HL-60 (cell line): ENCODE measurements around the gene FANCM.

Experiments
- DNase-seq, 2 experiments: peaks; one replicate each; pipeline ENCODE4 v3.0.0-alpha.2; 2010 to 2020; ENCODE audit warnings: low read depth in 1 of 2, low spot score in 1 of 2
- H3K27ac ChIP-seq: fragments of 250-450 bp; sonication (Bioruptor Pico); replicated peaks from 2 replicates; pipeline ENCODE4 v1.5.1; 2020; ENCODE audit warnings: mild to moderate bottlenecking, moderate library complexity
- H3K27me3 ChIP-seq: fragments of 250-450 bp; sonication (Bioruptor Pico); 2 replicates; pipeline ENCODE4 v1.5.1; 2021; ENCODE audit warnings: mild to moderate bottlenecking, moderate library complexity; ENCODE audit not compliant: insufficient read depth, poor library complexity, severe bottlenecking
- H3K4me3 ChIP-seq: replicated peaks from 2 replicates; pipeline ENCODE4 v1.5.1; 2011; ENCODE audit warnings: mild to moderate bottlenecking, control low read depth, low read length; ENCODE audit not compliant: insufficient read depth
- GABPA ChIP-seq: IDR thresholded peaks from 2 replicates; pipeline ENCODE4 v1.6.1; 2012; ENCODE audit warnings: low read depth
- POLR2AphosphoS5 ChIP-seq: IDR thresholded peaks from 2 replicates; pipeline ENCODE4 v1.6.1; 2012; ENCODE audit warnings: low read depth
- SPI1 ChIP-seq: IDR thresholded peaks from 2 replicates; pipeline ENCODE4 v1.6.1; 2012; ENCODE audit warnings: low read depth, mild to moderate bottlenecking, borderline replicate concordance
- TF ChIP-seq, protein P1 (sequence below): IDR thresholded peaks from one replicate; pipeline ENCODE4 v1.5.1; 2011; ENCODE audit warnings: low read length, control low read depth, inconsistent platforms; ENCODE audit not compliant: insufficient read depth
- TF ChIP-seq, protein P2 (sequence below): IDR thresholded peaks from 2 replicates; pipeline ENCODE4 v1.6.1; 2012; ENCODE audit warnings: low read depth; ENCODE audit not compliant: insufficient replicate concordance

Gene FANCM

DNA sequence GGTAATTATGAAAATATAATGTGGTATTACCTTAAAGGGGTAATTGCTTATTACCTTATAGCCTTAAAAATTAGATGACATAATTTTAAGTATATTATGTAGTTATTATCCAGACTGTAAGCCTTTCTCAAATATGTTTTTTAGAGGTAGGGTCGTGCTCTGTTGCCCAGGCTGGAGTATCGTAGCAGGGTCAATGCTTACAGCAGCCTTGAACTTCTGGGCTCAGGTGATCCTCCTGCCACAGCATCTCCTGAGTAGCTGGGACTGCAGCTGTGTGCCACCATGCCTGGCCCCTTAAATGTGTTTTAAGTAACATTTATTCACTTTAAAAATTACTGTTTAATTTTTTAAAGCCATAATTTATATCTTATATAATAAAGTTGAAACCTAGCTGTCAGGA lies 41.5 kb upstream of the FANCM start:
- TF ChIP-seq SPI1 (no peak), POLR2AphosphoS5 (no peak), GABPA (no peak)
- TF ChIP-seq, protein P1, sequence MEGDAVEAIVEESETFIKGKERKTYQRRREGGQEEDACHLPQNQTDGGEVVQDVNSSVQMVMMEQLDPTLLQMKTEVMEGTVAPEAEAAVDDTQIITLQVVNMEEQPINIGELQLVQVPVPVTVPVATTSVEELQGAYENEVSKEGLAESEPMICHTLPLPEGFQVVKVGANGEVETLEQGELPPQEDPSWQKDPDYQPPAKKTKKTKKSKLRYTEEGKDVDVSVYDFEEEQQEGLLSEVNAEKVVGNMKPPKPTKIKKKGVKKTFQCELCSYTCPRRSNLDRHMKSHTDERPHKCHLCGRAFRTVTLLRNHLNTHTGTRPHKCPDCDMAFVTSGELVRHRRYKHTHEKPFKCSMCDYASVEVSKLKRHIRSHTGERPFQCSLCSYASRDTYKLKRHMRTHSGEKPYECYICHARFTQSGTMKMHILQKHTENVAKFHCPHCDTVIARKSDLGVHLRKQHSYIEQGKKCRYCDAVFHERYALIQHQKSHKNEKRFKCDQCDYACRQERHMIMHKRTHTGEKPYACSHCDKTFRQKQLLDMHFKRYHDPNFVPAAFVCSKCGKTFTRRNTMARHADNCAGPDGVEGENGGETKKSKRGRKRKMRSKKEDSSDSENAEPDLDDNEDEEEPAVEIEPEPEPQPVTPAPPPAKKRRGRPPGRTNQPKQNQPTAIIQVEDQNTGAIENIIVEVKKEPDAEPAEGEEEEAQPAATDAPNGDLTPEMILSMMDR = no peak
- TF ChIP-seq, protein P2, sequence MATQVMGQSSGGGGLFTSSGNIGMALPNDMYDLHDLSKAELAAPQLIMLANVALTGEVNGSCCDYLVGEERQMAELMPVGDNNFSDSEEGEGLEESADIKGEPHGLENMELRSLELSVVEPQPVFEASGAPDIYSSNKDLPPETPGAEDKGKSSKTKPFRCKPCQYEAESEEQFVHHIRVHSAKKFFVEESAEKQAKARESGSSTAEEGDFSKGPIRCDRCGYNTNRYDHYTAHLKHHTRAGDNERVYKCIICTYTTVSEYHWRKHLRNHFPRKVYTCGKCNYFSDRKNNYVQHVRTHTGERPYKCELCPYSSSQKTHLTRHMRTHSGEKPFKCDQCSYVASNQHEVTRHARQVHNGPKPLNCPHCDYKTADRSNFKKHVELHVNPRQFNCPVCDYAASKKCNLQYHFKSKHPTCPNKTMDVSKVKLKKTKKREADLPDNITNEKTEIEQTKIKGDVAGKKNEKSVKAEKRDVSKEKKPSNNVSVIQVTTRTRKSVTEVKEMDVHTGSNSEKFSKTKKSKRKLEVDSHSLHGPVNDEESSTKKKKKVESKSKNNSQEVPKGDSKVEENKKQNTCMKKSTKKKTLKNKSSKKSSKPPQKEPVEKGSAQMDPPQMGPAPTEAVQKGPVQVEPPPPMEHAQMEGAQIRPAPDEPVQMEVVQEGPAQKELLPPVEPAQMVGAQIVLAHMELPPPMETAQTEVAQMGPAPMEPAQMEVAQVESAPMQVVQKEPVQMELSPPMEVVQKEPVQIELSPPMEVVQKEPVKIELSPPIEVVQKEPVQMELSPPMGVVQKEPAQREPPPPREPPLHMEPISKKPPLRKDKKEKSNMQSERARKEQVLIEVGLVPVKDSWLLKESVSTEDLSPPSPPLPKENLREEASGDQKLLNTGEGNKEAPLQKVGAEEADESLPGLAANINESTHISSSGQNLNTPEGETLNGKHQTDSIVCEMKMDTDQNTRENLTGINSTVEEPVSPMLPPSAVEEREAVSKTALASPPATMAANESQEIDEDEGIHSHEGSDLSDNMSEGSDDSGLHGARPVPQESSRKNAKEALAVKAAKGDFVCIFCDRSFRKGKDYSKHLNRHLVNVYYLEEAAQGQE = no peak
- Histone ChIP-seq H3K27me3 (no peaks in the 10 kb centered on the region), H3K4me3 (no peak overlapping the region), H3K27ac (no peak overlapping the region)
- no peak for DNase-seq

DNA sequence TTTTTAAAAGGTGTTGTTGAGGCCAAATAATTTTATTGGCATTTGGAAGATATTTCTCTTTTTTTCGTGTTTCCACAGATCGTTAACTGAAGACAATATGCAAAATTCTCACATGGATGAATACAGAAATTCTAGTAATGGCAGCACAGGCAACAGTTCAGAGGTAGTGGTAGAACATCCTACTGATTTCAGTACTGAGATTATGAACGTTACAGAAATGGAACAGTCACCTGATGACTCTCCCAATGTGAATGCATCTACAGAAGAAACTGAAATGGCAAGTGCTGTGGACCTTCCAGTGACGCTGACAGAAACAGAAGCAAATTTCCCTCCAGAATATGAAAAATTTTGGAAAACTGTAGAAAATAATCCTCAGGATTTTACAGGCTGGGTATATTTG lies 40.6 kb upstream of the FANCM start:
- TF ChIP-seq GABPA = no peak
- TF ChIP-seq POLR2AphosphoS5 = no peak
- TF ChIP-seq, protein P1 = no peak
- TF ChIP-seq, protein P2 = no peak
- no peak for DNase-seq
- no peaks in the 10 kb centered on the region for H3K27me3 ChIP-seq
- H3K4me3 ChIP-seq = no peak overlapping the region
- H3K27ac ChIP-seq = no peak overlapping the region

DNA sequence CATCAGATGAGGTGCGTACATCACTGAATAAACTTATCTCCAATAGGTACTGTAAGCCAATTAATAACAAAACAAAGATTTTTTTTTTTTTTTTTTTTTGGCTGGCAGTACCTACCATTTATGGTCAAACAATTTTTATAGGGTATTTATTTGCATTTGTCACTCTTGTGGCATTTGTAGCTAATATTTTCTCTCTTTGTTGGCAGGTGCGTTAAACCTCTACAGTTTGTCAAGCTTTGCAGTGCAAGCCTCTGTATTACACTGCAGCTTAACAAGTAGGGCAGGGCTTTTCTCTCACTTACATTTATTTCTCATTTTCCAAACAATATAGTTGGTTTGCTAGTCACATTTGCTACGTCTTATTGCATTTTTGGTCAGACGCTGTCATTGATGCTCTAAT lies 39.5 kb upstream of the FANCM start:
- no peak overlapping the region for H3K27ac ChIP-seq
- no peak for DNase-seq
- H3K27me3 ChIP-seq = no peaks in the 10 kb centered on the region
- no peak overlapping the region for H3K4me3 ChIP-seq
- no peak for TF ChIP-seq GABPA
- TF ChIP-seq, protein P2 = no peak

DNA sequence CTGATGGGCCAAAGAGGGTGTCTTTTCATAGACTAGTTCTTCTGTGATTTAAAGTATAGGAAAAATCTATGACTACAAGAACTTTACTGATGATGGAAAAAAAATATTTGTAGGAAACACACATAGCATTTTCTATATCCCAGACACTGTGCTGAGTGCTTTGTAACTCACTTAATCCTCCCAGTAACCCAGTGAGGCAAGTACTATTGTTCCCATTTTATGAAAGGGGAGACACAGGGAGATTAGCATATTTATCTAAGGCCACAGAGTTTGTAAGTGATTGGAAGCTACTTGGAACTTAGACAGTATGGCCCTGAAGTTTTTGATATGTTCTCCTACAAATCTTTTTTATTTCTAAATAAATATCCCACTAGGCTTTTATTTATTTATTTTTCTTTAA lies 31.9 kb upstream of the FANCM start:
- Histone ChIP-seq H3K27me3 (no peaks in the 10 kb centered on the region), H3K27ac (no peak overlapping the region), H3K4me3 (no peak overlapping the region)
- no peak for DNase-seq
- TF ChIP-seq POLR2AphosphoS5 (no peak), SPI1 (no peak)
- TF ChIP-seq, protein P1 = no peak
- TF ChIP-seq, protein P2 = no peak
